Measurements from ENCODE around the gene PCSK4.
A peak's percentile ranks its signal among the peaks of the same experiment; 100 is the strongest.
"Not testable (repeated sequence)": the region's sequence is repeated elsewhere in the genome, so short reads cannot be mapped to it uniquely, and the experiment has no call there.

The PCSK4 gene

GRCh38 chr19:1452802-1453524 is 37.2 kb downstream of the PCSK4 start:
- DNase-seq, result no peak

DNA sequence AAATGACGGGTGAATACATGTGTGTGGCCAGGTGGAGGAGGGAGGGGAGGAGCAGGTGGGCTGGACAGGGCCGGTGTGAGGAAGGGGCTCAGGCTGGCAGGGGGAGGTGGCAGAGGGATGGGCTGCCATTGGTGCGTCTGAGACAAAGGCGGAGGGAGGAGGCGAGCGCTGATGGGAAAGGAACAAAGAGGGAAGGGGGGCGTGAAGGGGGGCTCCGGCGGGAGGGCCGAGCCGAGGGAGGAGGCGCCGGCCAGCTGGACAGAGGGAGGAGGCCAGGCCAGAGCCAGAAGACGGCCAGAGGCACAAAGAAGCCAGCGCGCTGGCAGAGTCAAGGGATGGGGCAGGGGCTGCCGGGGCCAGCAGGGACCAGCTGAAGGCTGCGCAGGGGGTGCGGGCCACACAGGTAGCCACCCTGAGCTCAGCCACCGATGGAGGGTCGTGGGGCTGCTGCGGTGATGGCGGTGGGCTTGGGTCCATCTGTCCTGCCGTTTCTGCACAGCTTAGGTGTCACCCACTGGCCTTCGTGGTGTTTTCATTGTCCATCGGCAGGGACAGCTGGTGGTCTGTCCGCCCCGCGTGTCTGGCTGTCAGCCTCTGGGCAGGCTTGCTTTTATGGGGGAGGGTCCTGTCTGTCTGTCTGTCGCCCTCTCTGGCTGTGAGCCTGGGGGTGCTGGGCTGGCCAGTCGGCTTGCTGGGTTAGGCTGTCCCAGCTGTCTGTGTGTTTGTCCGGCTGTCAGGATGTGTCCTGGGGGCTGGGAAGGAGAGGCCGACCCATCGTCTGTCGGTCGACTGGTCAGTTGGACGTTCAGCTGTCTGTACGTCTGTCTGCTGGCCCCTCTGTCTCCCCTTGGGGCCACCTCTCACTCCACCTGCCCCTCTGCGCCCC is 38.0 kb downstream of the PCSK4 start:
- no peak for DNase-seq

DNA sequence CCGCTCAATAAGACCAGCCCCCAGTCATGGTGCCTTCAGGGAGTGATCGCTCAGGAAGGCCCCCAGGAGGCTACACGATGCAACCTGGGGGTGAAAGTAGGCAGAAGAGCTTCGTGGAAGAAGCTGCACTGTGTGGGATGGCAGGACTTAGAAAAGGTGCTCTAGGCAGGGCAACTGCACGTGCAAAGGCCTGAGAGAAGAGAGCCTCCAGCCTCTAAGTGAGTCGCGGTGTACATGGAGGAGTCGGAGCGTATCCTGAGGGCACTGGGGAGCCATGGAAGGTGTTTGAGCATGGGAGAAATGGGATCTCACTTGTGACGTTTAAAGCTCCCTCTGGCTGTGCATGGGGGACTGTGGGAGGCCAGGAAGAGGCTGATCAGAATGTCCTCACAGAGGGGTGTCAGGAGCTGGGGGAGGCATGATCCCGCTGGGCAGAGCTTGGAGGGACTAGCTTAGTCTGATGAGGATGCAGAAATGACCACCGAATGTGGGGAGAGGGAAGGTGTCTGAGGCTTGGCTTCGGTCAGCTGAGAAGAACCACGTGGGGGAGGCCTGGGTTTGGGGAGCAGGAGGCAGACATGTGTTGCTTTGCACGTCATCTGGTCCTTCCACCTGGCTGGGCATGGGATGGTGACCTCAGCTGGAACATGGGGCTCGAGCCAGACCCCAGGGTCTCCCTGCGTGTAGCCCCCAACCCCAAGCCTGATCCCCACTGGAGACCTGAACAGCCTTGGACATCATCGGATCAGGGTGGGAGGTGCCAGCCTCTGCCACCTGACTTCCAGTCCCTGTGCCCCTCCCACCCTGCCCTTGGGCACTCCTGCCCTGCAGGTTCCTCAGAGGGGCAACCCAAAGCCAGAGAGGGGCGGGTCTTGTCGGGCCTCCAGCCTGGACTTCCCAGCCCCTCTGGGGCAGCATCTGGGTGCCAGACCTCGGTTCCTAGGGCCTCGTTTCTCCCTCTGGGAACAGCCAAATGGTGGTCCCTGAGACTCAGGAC is 39.1 kb downstream of the PCSK4 start:
- DNase-seq, result no peak

GRCh38 chr19:1449467-1450442 is 40.4 kb downstream of the PCSK4 start, which contains the start of gene APC2:
Gene APC2 (plus strand): TSS chr19:1450121. CDS start chr19:1453002, 2,881 bp downstream.
- DNase-seq, result no peak

DNA sequence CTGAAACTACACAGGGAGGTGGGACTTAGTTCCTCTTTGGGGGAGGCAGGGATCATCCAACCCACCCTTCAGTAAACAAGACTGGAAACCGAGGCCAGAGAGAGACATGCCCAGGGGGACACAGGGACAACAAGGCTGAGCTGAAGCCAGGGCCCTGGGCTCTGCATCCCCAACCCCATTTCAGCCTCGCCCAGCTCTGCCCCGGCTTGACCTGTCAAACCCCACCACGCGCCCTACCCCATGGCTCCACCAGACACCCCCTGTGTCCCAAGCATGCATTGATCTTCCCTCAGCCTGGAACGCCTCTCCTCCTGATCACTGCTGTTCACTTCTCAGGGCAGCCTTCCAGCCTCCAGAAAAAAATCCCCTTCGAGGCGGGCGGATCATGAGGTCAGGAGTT is 42.2 kb downstream of the PCSK4 start:
- DNase-seq, result no peak

DNA sequence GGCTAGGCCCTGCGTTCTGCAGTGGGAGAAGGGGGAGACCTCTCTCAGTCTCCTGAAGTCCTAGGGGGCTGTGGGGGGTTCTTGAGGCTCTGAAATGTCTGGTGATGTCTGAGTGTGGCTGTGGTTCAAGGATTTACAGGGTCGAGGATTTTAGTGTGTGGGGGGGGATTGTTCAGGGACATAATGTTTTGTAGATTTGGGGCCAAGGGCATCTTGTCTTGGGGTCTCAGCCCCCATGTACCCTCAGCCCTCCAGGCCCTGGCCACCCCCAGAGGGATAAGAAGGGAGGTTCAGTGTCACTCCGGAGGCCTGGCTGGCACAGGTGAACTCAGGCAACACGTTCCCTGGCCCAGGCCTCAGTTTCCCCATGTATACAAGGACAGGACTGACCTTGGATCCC is 42.6 kb downstream of the PCSK4 start:
- DNase-seq, result no peak

- no peak for DNase-seq
These were observed 43.3 kb downstream of the PCSK4 start for GRCh38 chr19:1446713-1447481.

- no peak for DNase-seq
These were observed 44.0 kb downstream of the PCSK4 start for GRCh38 chr19:1445932-1446712.

- peak; percentile 86 for DNase-seq
These were observed 44.8 kb downstream of the PCSK4 start for GRCh38 chr19:1445185-1445931.

GRCh38 chr19:1441677-1442438 is 48.3 kb downstream of the PCSK4 start:
- no peak for DNase-seq

- no peak for DNase-seq
These were observed 49.1 kb downstream of the PCSK4 start for GRCh38 chr19:1441022-1441426.

GRCh38 chr19:1440418-1440801 is 49.7 kb downstream of the PCSK4 start:
- DNase-seq, result no peak

GRCh38 chr19:1439525-1440417 is 50.4 kb downstream of the PCSK4 start:
- DNase-seq, result not testable (repeated sequence)

DNA sequence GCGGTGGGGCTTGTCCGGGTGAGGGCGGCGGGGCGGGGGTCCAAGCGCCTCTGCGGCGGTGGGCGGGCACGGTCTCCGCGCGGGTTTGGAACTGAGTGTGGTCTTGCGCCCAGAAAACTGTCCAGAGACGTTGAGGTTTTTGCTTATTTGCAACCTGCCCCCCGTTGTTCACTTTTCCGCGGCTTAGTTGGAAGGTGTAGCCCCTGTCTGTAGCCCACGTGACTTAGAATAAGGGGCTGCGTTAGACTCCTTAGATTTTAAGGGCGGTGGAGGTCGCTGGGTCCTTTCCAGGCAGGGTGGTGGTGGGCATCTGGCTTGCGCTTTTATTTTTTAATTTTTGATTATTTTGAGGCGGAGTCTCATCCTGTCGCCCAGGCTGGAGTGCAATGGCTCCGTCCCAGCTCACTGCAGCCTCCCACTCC is 51.2 kb downstream of the PCSK4 start:
- no peak for DNase-seq

GRCh38 chr19:1438035-1438932 is 51.9 kb downstream of the PCSK4 start, which contains the start of gene RPS15:
Gene RPS15 (plus strand): TSS chr19:1438396. CDS start chr19:1438426, 30 bp downstream.
- peak; percentile 97 for DNase-seq

- no peak for DNase-seq
These were observed 52.5 kb downstream of the PCSK4 start for GRCh38 chr19:1437609-1438008.

Measured in islet precursor cell (in vitro differentiated cells).